ENCODE results near the gene GPC1.
A peak's percentile ranks its signal among the peaks of the same experiment; 100 is the strongest.

The GPC1 gene

DNA sequence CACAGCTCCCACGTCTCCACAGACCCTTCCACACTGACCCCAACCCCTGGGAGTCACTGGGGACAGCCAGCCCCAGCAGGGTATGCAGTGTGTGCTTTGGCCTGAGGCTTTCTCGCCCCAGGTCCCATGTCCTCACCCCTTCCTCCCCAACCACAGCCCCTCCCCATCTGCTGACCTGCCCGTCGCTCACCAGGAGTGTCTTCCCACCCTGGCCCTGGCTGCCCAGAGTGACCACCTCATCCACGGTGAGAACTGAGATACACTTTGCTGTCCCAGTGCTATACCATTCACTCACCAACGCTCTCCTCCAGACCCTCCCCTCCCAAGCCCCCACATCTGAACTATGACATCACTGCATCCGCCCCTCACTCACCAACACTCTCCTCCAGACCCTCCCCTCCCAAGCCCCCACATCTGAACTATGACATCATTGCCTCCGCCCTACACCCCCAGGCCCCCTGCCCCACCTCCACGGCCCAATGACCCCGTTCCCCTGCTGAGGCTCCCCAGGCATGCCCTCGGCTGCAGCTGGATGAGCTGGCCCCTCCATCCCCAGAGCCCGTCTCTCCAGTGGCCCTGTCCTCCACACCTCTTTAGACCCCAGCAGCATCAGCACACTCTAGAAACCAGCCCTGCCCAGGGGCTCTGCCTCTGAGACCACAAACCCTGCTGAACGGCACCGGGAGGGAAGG lies 67.1 kb downstream of the GPC1 start:
- no peak for DNase-seq

DNA sequence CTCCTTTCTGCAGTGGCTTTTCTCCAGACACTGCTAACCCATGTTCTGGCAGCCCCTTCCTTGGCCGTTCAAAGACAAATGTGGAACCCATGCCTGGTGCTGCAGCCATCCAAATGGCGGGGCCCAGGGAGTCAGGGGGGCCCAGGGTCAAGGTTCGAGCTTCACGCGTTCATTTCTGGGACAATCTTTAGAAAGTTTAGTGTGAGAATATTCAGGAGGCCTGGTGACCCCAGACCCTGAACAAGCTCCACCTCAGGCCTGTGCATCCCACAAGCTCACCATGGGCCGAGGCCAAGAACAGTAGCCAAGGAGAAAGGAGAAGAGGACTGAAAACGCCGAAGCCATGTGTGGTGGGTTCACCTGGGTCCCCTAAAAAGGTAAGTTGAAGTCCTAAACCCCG lies 67.9 kb downstream of the GPC1 start:
- no peak for DNase-seq

DNA sequence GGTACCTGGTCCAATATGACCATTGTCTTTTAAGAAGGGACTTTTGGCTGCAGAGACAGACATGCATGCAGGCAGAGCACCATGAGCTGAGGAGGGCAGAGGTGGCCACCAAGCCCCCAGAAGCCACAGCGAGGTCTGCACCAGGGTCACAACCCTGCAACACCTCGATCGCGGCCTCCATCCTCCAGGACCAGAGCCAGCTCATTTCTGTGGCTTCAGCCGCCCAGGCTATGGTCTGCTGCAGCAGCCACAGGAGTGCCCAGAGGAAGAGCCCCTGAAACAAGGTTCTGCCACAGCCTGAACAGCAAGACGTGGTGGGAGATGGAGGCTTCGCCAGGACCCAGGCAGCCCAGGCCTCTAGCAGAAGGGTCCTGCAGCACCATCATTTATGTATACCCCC lies 68.4 kb downstream of the GPC1 start:
- no peak for DNase-seq

DNA sequence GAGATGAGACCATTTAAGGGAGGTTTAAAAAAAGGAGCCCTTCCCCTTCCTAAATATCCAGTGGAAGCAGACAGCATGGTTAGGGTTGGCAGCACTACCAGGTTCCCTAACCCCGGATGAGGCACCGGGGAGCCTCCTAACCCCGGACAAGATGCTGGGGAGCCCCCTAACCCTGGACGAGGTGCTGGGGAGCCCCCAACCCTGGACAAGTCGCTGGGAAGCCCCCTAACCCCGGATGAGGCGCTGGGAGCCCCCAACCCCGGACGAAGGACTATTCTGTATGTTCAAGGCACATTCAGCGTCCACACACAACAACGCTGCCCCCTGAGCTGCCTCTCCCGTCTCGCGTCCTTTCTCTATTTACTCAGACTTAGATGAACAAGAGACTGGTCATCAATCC lies 70.4 kb downstream of the GPC1 start:
- no peak for DNase-seq

DNA sequence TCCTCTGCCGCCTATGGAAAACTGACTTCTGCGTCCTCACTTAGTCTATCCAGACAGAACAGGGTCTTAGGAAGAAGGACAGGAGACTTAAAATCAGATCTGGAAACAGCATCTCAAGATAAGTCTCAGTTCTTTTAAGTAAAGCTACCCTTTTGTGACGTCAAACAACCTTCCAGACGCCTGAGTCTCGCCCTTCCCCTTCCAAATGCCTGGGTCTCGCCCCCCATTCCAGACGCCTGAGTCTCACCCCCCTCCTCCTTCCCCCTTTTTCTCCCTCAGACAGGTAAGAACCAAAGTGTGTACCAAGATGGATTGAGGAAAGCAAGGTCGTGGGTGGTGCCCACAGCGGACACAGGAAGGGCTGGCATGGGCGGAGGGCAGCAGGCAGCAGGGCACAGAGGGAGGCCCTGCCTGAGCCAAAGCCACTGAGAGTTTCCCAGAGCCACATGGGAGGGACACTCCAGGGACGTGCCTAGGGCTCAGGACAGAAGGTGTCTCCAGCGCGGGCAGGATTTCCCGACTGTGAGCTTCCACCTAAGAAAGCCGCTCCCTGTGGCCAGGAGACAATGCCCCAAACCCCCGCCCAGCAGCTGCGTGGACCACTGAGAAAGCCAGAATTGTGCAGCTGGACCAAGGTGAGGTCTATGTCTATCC lies 71.1 kb downstream of the GPC1 start:
- no peak for DNase-seq

DNA sequence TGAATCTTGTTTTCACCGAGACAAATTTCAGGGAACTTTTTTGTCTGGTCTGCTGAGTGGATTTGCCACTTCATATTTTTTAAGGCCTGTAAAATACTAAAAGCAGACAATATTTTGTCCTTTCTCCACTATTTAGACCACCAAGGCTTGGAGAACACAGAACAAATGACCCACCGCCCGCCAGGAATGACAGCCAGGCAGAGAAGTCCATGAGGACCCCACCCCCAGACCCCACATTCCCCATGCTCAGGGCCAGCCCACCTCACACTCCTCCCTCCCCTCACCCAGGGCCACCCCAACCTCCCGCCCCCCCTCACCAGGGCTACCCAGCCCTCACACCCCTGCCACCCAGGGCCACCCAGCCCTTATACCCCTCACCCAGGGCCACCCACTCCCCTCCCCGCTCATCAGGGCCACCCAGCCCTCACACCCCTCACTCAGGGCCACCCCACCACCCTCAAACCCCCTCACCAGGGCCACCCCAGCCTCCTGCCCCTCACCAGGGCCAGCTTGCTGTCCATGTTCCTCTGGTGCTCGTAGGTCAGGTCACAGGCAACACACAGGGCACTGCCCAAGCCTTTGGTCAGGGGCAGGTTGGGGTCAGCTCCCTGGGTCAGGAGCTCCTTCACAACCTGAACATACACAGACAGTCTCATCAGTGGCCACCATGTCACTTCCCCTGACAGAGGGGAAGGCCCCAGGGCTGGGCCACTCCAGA lies 71.8 kb downstream of the GPC1 start:
- DNase-seq = no peak

DNA sequence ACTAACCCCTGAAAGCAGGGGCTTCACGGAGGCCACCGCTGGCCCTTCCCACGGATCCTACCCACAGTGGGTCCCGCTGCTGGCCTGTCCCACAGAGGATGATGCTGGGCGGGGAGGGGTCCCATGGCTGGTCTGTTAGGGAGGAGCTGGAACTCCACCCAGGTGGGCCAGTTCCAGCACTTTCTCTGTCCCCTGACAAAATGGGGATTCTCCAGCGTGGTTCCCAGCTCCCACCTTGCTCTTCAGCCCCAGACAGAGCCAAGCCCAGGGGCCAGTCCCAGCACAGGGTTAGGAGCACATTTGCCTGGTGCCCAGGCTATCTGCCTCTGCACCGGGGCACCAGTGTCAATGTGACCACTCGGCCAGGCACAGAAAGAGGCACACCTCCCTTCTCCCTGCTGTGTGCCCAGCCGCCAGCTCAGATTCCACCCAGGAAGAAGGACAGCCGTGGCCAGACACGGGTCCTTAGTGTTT lies 72.4 kb downstream of the GPC1 start:
- DNase-seq = no peak

DNA sequence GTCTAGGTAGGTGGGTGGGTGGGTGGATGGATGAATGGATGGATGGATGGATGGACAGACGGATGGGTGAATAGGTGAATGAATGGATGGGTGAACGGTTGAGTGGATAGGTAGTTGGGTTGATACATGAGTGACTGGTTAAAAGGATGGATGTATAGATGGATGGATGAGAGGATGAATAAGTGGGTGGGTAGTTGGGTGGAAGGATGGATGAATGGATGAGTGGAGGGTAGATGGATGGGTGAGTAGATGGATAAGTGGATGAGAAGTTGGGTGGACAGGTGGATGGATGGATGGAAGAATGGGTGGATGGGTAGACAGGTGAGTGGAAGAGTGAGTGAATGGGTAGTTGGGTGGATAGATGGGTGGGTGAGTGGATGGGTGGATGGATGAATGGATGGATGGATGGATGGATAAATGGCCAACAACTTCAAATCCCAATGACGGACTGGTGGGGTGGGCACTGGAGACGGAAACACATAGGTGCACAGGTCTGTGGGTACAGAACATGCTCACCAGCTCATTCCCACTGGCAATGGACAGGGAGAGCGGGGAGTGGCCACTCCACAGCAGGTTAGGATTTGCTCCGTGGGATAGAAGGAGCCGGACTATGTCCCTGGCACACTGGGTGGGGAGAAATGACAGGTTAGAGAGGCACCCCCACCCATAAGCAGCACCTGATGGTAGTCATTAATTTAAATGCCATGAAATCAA lies 73.5 kb downstream of the GPC1 start:
- no peak for DNase-seq

DNA sequence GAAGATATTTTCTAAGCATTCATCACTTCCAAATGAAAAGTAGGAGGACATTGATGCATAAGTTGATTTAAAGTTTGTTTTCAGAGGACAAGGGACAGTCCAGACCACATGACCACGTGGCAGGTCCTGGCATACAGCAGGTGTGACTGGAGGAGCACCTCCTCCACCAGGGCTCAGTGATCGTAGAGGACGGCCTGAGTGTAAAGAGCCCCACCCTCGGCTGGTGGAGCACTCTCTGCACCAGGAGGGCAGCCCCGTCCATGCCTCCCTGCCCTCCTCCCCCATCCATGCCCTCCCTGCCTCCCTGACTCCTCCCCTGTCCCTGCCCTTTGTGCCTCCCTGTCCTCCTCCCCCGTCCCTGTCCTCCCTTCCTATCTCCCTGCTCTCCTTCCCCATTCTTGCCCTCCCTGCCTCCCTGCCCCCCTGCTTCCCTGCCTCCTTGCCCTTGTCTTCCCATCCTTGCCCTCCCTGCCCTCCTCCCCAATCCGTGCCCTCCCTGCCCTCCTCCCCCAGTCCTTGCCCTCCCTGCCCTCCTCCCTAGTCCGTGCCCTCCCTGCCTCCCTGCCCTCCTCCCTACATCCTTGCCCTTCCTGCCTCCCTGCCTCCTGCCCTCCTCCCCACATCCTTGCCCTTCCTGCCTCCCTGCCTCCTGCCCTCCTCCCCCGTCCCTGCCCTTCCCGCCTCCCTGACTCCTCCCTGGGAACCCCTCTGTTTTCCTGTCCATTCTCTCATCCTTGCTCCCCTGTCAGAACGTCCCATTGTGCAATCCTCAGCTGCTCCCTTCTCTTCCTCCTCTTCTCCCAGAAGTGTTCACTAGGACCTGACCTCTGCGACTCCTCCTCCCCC lies 74.4 kb downstream of the GPC1 start:
- no peak for DNase-seq

DNA sequence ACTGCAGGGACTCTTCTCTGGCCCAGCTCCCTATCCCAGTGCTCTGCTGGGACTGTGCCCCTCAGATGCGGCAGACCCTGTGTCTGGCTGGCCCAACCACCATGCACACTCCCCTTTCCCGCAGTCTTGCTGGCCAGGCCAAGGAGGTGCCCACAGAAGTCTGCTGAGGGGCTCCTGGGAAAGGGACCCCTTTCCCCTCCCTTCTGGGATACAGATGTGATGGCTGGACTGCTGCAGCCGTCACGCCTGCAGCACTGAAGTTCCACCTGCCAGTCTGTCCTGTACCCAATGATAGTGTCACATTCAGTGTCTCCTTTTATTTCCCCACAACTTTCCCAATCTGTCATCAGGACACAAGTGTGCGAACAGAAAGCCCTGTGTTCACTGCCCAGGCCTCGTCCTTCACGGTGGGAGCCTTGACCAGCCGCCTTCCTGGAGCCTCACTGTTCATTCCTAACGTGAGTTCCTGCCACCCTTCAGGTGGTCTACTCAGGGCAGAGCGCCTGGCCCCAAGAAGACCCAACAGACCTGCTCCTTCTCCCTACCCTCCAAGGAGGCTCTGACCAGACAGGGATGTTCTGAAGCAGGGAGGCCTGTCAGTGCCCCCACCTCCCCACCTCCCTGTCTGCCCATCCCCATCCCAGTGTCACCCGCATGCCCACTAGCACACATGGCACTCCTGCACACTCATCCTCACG lies 75.2 kb downstream of the GPC1 start:
- DNase-seq = no peak

DNA sequence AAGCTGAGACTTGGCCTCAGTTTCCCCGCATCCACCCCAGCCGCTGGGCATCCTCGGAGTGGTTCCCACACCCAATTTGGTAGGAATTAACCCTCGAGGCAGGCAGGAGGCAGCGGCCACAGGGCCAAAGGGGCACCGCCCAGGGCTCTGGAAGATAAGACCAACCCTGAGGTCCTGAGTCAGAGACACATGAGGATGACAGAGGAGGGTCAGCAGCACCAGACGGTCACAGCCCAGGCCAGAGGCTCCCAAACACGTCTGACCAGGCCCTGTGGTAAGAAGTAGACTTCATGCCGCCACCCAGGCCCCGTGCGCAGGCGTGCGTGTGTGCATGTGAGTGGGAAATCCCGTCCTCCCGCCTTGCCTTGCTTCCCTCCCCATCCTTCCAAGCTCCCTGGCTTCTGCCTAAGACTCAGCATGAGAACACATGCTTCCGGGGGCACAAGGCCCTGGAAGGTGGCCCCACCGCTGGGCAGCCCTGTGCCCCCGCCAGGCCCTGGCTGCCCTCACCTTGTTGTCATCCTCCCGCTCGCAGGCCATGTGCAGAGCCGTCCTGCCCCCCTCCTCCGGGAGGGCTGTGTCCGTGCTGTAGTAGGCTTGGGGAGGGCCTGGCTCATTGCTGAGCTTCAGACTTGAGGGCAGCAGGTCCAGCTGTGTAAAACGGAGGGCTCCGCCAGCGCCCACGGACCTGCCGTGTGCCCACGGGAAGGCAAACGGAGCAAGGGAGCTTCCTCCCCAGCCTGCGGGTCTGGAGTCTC lies 76.1 kb downstream of the GPC1 start:
- no peak for DNase-seq

DNA sequence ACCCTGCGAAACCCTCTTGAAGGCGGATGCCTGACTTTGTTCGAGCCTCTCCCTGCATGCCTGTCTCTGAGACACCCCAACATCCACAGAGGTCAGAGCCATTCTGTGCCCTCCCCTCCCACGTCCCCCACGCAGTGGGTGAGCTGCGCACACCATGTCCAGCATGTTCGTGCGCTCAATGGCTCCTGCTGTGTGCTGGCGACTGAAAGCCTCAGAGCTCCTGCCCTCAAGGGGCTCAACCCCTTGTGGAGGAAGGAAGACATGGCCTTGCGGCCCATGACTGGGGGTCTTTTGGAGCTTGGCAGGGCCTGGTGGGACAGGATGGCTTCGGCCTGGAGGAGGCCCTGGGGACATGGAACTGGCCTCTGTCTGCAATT lies 76.6 kb downstream of the GPC1 start:
- no peak for DNase-seq

DNA sequence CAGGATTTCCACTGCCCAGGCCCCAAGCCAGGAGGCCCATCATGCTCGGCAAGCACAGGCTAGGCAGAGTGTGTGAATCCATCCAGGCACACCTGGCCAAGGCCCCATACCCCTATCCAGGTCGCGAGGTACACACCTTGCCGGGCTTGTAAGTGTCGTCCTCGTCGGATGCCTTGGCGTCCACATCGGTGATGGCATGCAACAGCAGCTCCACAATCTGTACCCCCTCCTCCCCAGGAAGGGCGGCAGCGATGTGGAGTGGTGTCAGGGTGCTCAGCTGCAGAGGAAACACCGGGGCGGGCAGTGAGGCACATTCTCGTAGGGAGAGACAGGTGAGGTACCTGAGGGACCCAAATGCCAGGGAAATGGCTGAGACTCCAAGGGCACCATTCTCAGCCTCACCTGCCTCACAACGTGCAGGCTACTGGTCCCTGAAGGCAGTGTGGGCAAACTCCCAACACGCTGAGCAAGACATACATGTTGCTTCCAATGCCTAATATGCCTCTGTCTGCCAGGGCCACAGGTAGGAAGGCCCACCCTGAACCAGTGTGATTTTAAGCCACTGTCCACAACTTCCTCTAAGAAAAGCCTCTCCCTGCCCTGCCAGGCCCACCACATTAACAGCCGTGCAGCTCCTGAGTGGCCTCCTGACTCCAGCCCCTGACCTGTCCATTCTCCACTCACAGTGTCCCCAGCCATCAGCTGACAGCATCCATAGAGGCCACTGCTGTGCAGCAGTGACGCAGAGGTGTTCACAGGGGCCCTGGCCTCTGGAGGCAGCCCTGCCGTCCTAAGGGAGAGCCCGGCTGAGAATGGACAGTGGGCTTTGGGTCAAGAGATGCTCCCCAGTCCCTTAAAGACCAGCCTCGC lies 77.4 kb downstream of the GPC1 start:
- no peak for DNase-seq

DNA sequence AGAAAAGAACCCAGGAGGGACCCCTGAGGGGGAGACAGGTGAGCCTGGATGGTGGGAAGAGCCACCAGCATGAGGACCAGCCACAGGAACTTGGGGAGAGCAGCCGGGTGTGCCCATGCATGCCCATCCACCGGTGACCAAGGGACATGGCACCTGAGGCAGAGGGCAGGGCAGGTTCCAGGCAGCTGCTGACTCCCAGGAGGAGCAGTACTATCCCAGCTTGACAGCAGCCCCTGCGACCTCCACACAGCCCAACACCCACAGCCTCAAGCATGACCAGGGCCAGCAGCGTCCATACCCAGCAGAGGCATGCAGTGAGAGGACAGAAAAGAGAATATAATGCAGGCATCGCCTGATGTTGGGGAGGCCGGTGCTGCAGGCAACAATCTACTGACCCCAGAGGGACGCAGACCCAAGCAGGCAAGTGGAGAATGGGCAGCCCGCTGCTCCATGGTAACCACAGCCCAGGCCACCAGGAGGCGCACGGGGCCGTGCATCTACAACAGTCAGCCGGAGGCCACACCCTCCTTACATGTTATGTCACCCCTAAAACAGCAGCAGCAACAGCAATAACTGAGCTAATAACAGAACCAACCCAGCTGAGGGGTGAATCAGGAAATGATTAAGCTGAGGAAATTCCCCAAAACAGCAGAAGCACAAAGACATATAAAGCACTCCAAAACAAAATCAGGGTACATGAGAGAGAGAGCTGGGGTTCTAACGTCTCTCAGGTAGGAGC lies 78.3 kb downstream of the GPC1 start:
- DNase-seq = peak; percentile 85

DNA sequence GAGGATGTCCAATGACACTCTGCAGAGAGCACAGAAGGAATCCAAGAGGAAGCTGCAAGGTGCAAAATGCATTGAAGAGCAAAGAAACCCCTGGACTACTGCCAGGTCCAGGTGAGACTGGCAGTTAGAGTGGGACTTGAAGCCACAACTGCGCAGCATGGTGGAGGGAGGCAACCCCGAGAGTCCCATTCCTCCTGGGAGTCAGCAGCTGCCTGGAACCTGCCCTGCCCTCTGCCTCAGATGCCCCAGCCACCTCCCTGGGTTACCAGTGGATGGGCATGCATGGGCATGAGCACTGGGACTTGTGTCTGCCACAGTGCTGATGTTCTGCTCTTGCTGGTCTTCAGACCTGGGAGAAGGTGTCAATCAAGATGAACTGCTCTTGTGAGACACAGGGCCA lies 79.2 kb downstream of the GPC1 start:
- DNase-seq = no peak

DNA sequence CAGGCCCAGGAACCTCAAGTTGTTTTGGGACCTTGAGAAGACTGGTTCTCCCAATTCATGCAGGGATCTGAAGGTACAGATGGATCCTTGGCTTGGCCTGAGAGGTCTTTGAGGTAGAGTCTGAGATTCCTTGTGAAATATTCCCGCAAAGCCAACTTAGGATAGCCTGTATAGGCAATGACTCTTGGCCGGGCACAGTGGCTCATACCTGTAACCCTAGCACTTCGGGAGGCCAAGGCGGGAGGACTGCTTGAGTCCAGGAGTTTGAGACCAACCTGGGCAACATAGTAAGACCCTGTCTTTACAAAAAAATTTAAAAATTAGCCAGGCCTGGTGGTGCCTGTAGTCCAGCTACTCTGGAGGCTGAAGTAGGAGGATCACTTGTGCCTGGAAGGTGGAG lies 81.9 kb downstream of the GPC1 start:
- no peak for DNase-seq
